ENCODE measurements around the gene HOXD4.

GRCh38 chr2:176122683-176123410, 28.5 kb upstream of the HOXD4 start, which contains the start of gene HOXD9:
- TF ChIP-seq CTCF (IDR thresholded peaks at IDR 0.05) (no peak), POLR2AphosphoS5 (IDR thresholded peaks at IDR 0.05; ENCODE audit: low read depth, low read length) (no peak), TCF7L2 (IDR thresholded peaks at IDR 0.05; ENCODE audit: low read depth, low read length) (no peak)
